HG03139 (cell line): Measurements from ENCODE around the gene NINL.
"Not testable (repeated sequence)": the region's sequence is repeated elsewhere in the genome, so short reads cannot be mapped to it uniquely, and the experiment has no call there.

ENCODE experiments used
- ATAC-seq: cut with Tn5 transposase; IDR thresholded peaks from one replicate; pipeline ENCODE4 v1.9.1; 2021; ENCODE audit not compliant: unreplicated experiment

The NINL gene

GRCh38 chr20:25487306-25487705 lies 98.0 kb downstream of the NINL start:
- no peak for ATAC-seq

- no peak for ATAC-seq
These were observed 99.0 kb downstream of the NINL start for GRCh38 chr20:25486377-25486776.

GRCh38 chr20:25485872-25486271 lies 99.5 kb downstream of the NINL start:
- no peak for ATAC-seq

- no peak for ATAC-seq
These were observed 100.3 kb downstream of the NINL start for GRCh38 chr20:25484911-25485511.

- no peak for ATAC-seq
These were observed 101.0 kb downstream of the NINL start for GRCh38 chr20:25484224-25484846.

- no peak for ATAC-seq
These were observed 101.7 kb downstream of the NINL start for GRCh38 chr20:25483431-25484132.

- no peak for ATAC-seq
These were observed 103.4 kb downstream of the NINL start for GRCh38 chr20:25481918-25482253.

- no peak for ATAC-seq
These were observed 104.0 kb downstream of the NINL start for GRCh38 chr20:25481235-25481917.

GRCh38 chr20:25480797-25481196 lies 104.5 kb downstream of the NINL start:
- ATAC-seq: no peak

GRCh38 chr20:25480156-25480555 lies 105.2 kb downstream of the NINL start:
- no peak for ATAC-seq

GRCh38 chr20:25479638-25480037 lies 105.7 kb downstream of the NINL start:
- no peak for ATAC-seq

GRCh38 chr20:25478889-25479568 lies 106.3 kb downstream of the NINL start:
- ATAC-seq: no peak

GRCh38 chr20:25477014-25477882 lies 108.1 kb downstream of the NINL start:
- ATAC-seq: no peak

GRCh38 chr20:25476106-25477013 lies 109.0 kb downstream of the NINL start:
- ATAC-seq: no peak

GRCh38 chr20:25473297-25473696 lies 112.0 kb downstream of the NINL start:
- ATAC-seq: not testable (repeated sequence)

- ATAC-seq: no peak
These were observed 114.3 kb downstream of the NINL start for GRCh38 chr20:25471020-25471419.

- no peak for ATAC-seq
These were observed 115.3 kb downstream of the NINL start for GRCh38 chr20:25470045-25470444.

GRCh38 chr20:25469558-25469957 lies 115.8 kb downstream of the NINL start:
- ATAC-seq: no peak
